NCI-H345 treated with DMSO at 0.1 percent for 48 hours (cell line): ENCODE data around the gene SCPEP1.

Experiments used
- DNase-seq: peaks from one replicate; lab custom pipeline; 2025; ENCODE audit not compliant: unreplicated experiment; lab: John Stamatoyannopoulos, UW

SCPEP1 gene

GRCh38 chr17:57037411-57037810 is 59.5 kb downstream of the SCPEP1 start:
- DNase-seq = no peak

- no peak for DNase-seq
These were observed 60.6 kb downstream of the SCPEP1 start for GRCh38 chr17:57038486-57038885.

- no peak for DNase-seq
These were observed 62.6 kb downstream of the SCPEP1 start for GRCh38 chr17:57040571-57040970.

- DNase-seq = no peak
These were observed 65.3 kb downstream of the SCPEP1 start for GRCh38 chr17:57043276-57043675.

- no peak for DNase-seq
These were observed 67.3 kb downstream of the SCPEP1 start for GRCh38 chr17:57044976-57045867.

- no peak for DNase-seq
These were observed 68.2 kb downstream of the SCPEP1 start for GRCh38 chr17:57045868-57046704.

GRCh38 chr17:57046749-57047148 is 68.8 kb downstream of the SCPEP1 start:
- no peak for DNase-seq

GRCh38 chr17:57048096-57048495 is 70.2 kb downstream of the SCPEP1 start:
- no peak for DNase-seq

GRCh38 chr17:57050306-57050705 is 72.4 kb downstream of the SCPEP1 start:
- DNase-seq = no peak

GRCh38 chr17:57051886-57052361 is 74.0 kb downstream of the SCPEP1 start:
- peak; percentile 99 for DNase-seq
